HepG2 (cell line): ENCODE measurements around the gene RGS6. TPM values are rescaled to one million over a fixed set of nuclear protein-coding genes. Genes with fewer than 3 reads are reported as not detected.

Experiments
- ATAC-seq: fragments of 200-7000 bp; cut with Tn5 transposase; 3 replicates; pipeline ENCODE4 v1.9.1; 2020; ENCODE audit warnings: mild to moderate bottlenecking, moderate library complexity
- BruUV-seq: library from RNA; stranded (reverse); fragments of 400-500 nt; replicated peaks from 2 replicates; lab custom pipeline; 2021; lab: Mats Ljungman, UMichigan
- CTCF ChIA-PET: fragments of 300-600 bp; formaldehyde crosslinking; extraction: SDS; loops from one replicate; lab custom pipeline; 2021; ENCODE audit warnings: low total read pairs, inconsistent platforms, low intra/inter-chr PET ratio; lab: Yijun Ruan, JAX
- POLR2A ChIA-PET: fragments of 350-600 bp; sonication (Branson Sonifier 250); formaldehyde crosslinking; loops from one replicate; lab custom pipeline; 2020; ENCODE audit warnings: antibody characterized with exemption, inconsistent platforms; lab: Yijun Ruan, JAX
- DNase-seq: peaks from one replicate; pipeline ENCODE4 v3.0.0-alpha.2; 2015; ENCODE audit warnings: low spot score
- FAIRE-seq: peaks from 3 replicates; lab custom pipeline; 2011; peaks lifted over from hg19 to GRCh38; lab: Jason Lieb, UNC
- H2AFZ ChIP-seq: one replicate; pipeline ENCODE4 v1.6.1; 2011; ENCODE audit warnings: low read length, inconsistent platforms
- H3K27ac ChIP-seq: fragments of 300-600 bp; 3 replicates; pipeline ENCODE4 v1.8.0; 2011; ENCODE audit warnings: mixed run types, mild to moderate bottlenecking, mixed read lengths, low read length, inconsistent platforms; ENCODE audit not compliant: insufficient read depth; ENCODE audit errors: extremely low read length
- H3K27me3 ChIP-seq, 2 experiments: fragments of 200-600 bp in 1 of 2; 2 replicates in 1 of 2; 3 replicates in 1 of 2; pipeline versions ENCODE4 v1.6.0 to v1.8.0; 2011; ENCODE audit warnings: low read length in 2 of 2, mild to moderate bottlenecking in 2 of 2, moderate library complexity in 2 of 2, inconsistent platforms in 1 of 2; ENCODE audit not compliant: insufficient read depth in 2 of 2, control insufficient read depth in 1 of 2
- H3K36me3 ChIP-seq, 2 experiments: fragments of 200-600 bp in 1 of 2; replicated peaks in 1 of 2; 2 replicates in 1 of 2; 3 replicates in 1 of 2; pipeline versions ENCODE4 v1.5.1 to v1.8.0; 2011; ENCODE audit warnings: low read length in 2 of 2, inconsistent platforms in 1 of 2; ENCODE audit not compliant: insufficient read depth in 2 of 2, control insufficient read depth in 1 of 2
- H3K4me1 ChIP-seq: 2 replicates; pipeline ENCODE4 v1.5.1; 2012; ENCODE audit warnings: low read length, inconsistent platforms; ENCODE audit not compliant: insufficient read depth
- H3K4me2 ChIP-seq: 2 replicates; pipeline ENCODE4 v1.6.0; 2011; ENCODE audit warnings: low read depth, low read length, inconsistent platforms
- H3K4me3 ChIP-seq, 3 experiments: fragments of 200-600 bp in 1 of 3; sonication (generic), shearing (Covaris generic) in 1 of 3; replicated peaks in 1 of 3; 2 replicates each; pipeline ENCODE4 v1.5.1; 2011 to 2016; ENCODE audit warnings: low read length in 3 of 3, inconsistent platforms in 2 of 3, low read depth in 2 of 3, mild to moderate bottlenecking in 2 of 3, control low read depth in 1 of 3, mixed read lengths in 1 of 3; ENCODE audit not compliant: insufficient read depth in 1 of 3
- H3K79me2 ChIP-seq: one replicate; pipeline ENCODE4 v1.6.1; 2011; ENCODE audit warnings: low read length, inconsistent platforms; ENCODE audit not compliant: insufficient read depth
- H3K9ac ChIP-seq: 2 replicates; pipeline ENCODE4 v1.6.0; 2011; ENCODE audit warnings: mild to moderate bottlenecking, low read depth, low read length, inconsistent platforms; ENCODE audit not compliant: insufficient read depth
- H3K9me3 ChIP-seq: 2 replicates; pipeline ENCODE4 v1.5.1; 2012; ENCODE audit warnings: mild to moderate bottlenecking, low read length
- H4K20me1 ChIP-seq: 2 replicates; pipeline ENCODE4 v1.6.0; 2011; ENCODE audit warnings: inconsistent platforms, mild to moderate bottlenecking, low read length, moderate library complexity; ENCODE audit not compliant: insufficient read depth
- FOXA3 ChIP-seq: IDR thresholded peaks from 2 replicates; pipeline ENCODE4 v1.6.1; 2016; ENCODE audit warnings: missing genetic modification reagents, missing compliant biosample characterization
- IRF9 ChIP-seq: sonication (generic); formaldehyde crosslinking; IDR thresholded peaks from 2 replicates; pipeline ENCODE4 v1.8.0; 2022; ENCODE audit warnings: missing genetic modification reagents, mild to moderate bottlenecking, borderline replicate concordance
- LRRFIP1 ChIP-seq: sonication (generic); formaldehyde crosslinking; conservative IDR thresholded peaks from 2 replicates; pipeline ENCODE4 v1.4.0; 2020; ENCODE audit warnings: missing genetic modification reagents
- MED13 ChIP-seq: sonication (generic); formaldehyde crosslinking; IDR thresholded peaks from 2 replicates; pipeline ENCODE4 v1.5.0; 2020; ENCODE audit warnings: missing genetic modification reagents
- MIXL1 ChIP-seq: IDR thresholded peaks from 2 replicates; pipeline ENCODE4 v1.6.1; 2016
- MNT ChIP-seq: fragments of 450-650 bp; IDR thresholded peaks from 2 replicates; pipeline ENCODE4 v1.6.1; 2016
- SETDB1 ChIP-seq: sonication (generic); formaldehyde crosslinking; IDR thresholded peaks from 2 replicates; pipeline ENCODE4 v1.5.1; 2020; ENCODE audit warnings: missing genetic modification reagents, mild to moderate bottlenecking, borderline replicate concordance
- ZFP37 ChIP-seq: sonication (generic); formaldehyde crosslinking; IDR thresholded peaks from 2 replicates; pipeline ENCODE4 v1.4.0; 2020; ENCODE audit warnings: missing genetic modification reagents, borderline replicate concordance
- WGBS: methylation state at CpG from one replicate; pipeline ENCODE4 v1.1.6; 2017; ENCODE audit warnings: low lambda C conversion rate; 5-methylcytosine and 5-hydroxymethylcytosine counted together
- in situ Hi-C: cut with HindIII; loops from 2 replicates; pipeline ENCODE4 v1.10.0; 2017; ENCODE audit warnings: low pct_unique_long_range_greater_than_20kb; ENCODE audit not compliant: extremely low pct_ligation_motif_present
- intact Hi-C: fragments of 100-400 bp; cut with micrococcal nuclease; formaldehyde crosslinking; loops from one replicate; pipeline ENCODE4 v1.10.0; 2022; ENCODE audit not compliant: unreplicated experiment
- polyA plus RNA-seq, 8 experiments: library from polyadenylated mRNA; depleted of rRNA in 3 of 8; stranded (reverse) in 7 of 8; unstranded in 1 of 8; fragments of >200 nt; fragmentation: Illumina TruSeq in 4 of 8; extraction: Trizol in 4 of 8; gene quantifications; 2 replicates each; pipeline versions ENCODE4 v1.2.1 to v1.2.3, GENCODE V29; 2011 to 2016; ENCODE audit warnings: low read depth in 4 of 8, missing spikeins in 1 of 8, mixed read lengths in 1 of 8; ENCODE audit not compliant: insufficient read depth in 1 of 8
- total RNA-seq, 5 experiments: library from RNA; depleted of rRNA; stranded (reverse); fragments of >200 nt; fragmentation: Illumina TruSeq; extraction: Trizol; gene quantifications; 2 replicates each; pipeline ENCODE4 v1.2.3, GENCODE V29; 2016; ENCODE audit warnings: low read depth in 1 of 5

RGS6 gene
- total and polyA plus RNA-seq, 2 of the 13 experiments (the other 11 are each of a cell fraction or from before 2014, with no cell fraction given): not detected

DNA sequence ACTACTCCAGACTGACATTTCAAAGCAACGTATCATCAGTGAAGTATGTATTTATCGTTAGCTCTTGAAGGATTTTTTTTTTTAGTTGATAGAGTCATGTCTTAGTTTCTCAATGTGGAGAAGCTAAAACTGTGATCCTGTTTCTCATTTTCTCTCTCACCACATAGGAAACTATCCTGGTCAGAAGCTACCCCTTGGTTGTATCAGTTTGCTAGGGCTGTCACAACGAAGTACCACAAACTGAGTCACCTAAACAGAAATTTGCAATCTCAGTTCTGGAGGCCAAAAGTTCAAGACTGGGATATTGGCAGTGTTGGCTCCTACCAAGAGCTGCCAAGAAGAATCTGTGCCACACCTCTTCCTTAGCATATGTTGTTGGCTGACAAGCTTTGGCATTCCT is 369.1 kb downstream of the RGS6 start:
- Histone ChIP-seq H3K4me3 (no peak overlapping the region), H3K9ac (no peak overlapping the region), H3K27ac (no peak overlapping the region), H3K79me2 (no peaks in the 10 kb centered on the region), H3K4me1 (no peaks in the 10 kb centered on the region), H4K20me1 (no peaks in the 10 kb centered on the region), H3K4me2 (no peak overlapping the region), H2AFZ (no peak overlapping the region), H3K9me3 (peaks cover 19% of the 10 kb centered on the region), H3K27me3 (no peaks in the 10 kb centered on the region), H3K36me3 (no peaks in the 10 kb centered on the region)
- 4% methylated on average over 3 of the region's 3 CpGs for WGBS
- ATAC-seq (no peak), DNase-seq (no peak), FAIRE-seq (no peak)
- CTCF ChIA-PET: no interaction called here
- no TSS peak for BruUV-seq
- POLR2A ChIA-PET: no interaction called here
- intact Hi-C loops (no loop called here), in situ Hi-C loops (no loop called here)
- TF ChIP-seq MIXL1 (CRISPR knock-in tag) (no peak), LRRFIP1 (CRISPR knock-in tag) (no peak), MNT (no peak), ZFP37 (CRISPR knock-in tag) (no peak), FOXA3 (CRISPR knock-in tag) (no peak), IRF9 (CRISPR knock-in tag) (no peak), MED13 (no peak), SETDB1 (CRISPR knock-in tag) (no peak)
